ENCODE measurements around the gene AP2B1. TPM values are rescaled to one million over a fixed set of nuclear protein-coding genes. Genes with fewer than 3 reads are reported as not detected.
"Not testable (repeated sequence)": the region's sequence is repeated elsewhere in the genome, so short reads cannot be mapped to it uniquely, and the experiment has no call there.

Gene AP2B1
- total RNA-seq, 6 experiments from 2014 or later = 33.8 to 62.7 (median 40.8) TPM

GRCh38 chr17:35750526-35751395, 163.6 kb downstream of the AP2B1 start:
- Histone ChIP-seq H3K27me3 (no peaks in the 10 kb centered on the region), H3K27ac (no peak overlapping the region), H3K4me1 (peaks cover 0 to 4% (median 0%) of the 10 kb centered on the region in 4 donors), H3K36me3 (no peaks in the 10 kb centered on the region), H3K4me3 (no peak overlapping the region), H3K9me3 (no peaks in the 10 kb centered on the region)
- TF ChIP-seq POLR2A (IDR thresholded peaks at IDR 0.05) (no peak), CTCF (IDR thresholded peaks at IDR 0.05) (no peak)
- intact Hi-C loops (cut with DNase I) = no loop called here
- DNase-seq (no peak), ATAC-seq (no peak)
- WGBS (ENCODE audit: insufficient coverage, low coverage, low lambda C conversion rate, missing lambda C conversion rate) = 94% methylated on average over 3 of the region's 10 CpGs

GRCh38 chr17:35751541-35751940, 164.4 kb downstream of the AP2B1 start:
- 66% methylated on average over 3 of the region's 4 CpGs for WGBS (ENCODE audit: insufficient coverage, low coverage, low lambda C conversion rate, missing lambda C conversion rate)
- H3K36me3 ChIP-seq; ATAC-seq; H3K9me3 ChIP-seq; H3K4me3 ChIP-seq; DNase-seq; intact Hi-C loops (cut with DNase I); H3K27ac ChIP-seq; H3K27me3 ChIP-seq; H3K4me1 ChIP-seq: not testable (repeated sequence)

GRCh38 chr17:35752471-35752870, 165.3 kb downstream of the AP2B1 start:
- DNase-seq (no peak), ATAC-seq (no peak)
- intact Hi-C loops (cut with DNase I) = no loop called here
- Histone ChIP-seq H3K9me3 (no peaks in the 10 kb centered on the region), H3K27me3 (no peaks in the 10 kb centered on the region), H3K4me1 (peaks cover 0 to 4% (median 0%) of the 10 kb centered on the region in 4 donors), H3K4me3 (no peak overlapping the region), H3K36me3 (no peaks in the 10 kb centered on the region), H3K27ac (no peak overlapping the region)
- no CpG with 5 or more reads among the region's 16 CpGs for WGBS (ENCODE audit: insufficient coverage, low coverage, low lambda C conversion rate, missing lambda C conversion rate)
- no peak for TF ChIP-seq CTCF (IDR thresholded peaks at IDR 0.05)
- TF ChIP-seq POLR2A (IDR thresholded peaks at IDR 0.05) = no peak

- Histone ChIP-seq H3K4me3 (no peak within 1 kb of the TSS), H3K36me3 (no peaks in the 10 kb centered on the region), H3K9me3 (no peaks in the 10 kb centered on the region), H3K27me3 (no peaks in the 10 kb centered on the region), H3K4me1 (peaks cover 0 to 4% (median 0%) of the 10 kb centered on the region in 4 donors), H3K27ac (no peak within 1 kb of the TSS)
- intact Hi-C loops (cut with DNase I) = no loop called here
- TF ChIP-seq CTCF (IDR thresholded peaks at IDR 0.05) (no peak), POLR2A (IDR thresholded peaks at IDR 0.05) (no peak)
- ATAC-seq = no peak
- 57% methylated on average over 6 of the region's 9 CpGs for WGBS (ENCODE audit: insufficient coverage, low coverage, low lambda C conversion rate, missing lambda C conversion rate)
- no peak for DNase-seq
Observed at GRCh38 chr17:35752945-35753764, 166.0 kb downstream of the AP2B1 start, which contains the start of gene GAS2L2. GAS2L2 (minus strand) TSS chr17:35753239; CDS start chr17:35752850, 389 bp downstream.

GRCh38 chr17:35757243-35757642, 170.1 kb downstream of the AP2B1 start:
- H3K27me3 ChIP-seq = no peaks in the 10 kb centered on the region
- no peak overlapping the region for H3K27ac ChIP-seq
- ATAC-seq = no peak
- H3K4me3 ChIP-seq = no peak overlapping the region
- H3K36me3 ChIP-seq = no peaks in the 10 kb centered on the region
- no peaks in the 10 kb centered on the region for H3K4me1 ChIP-seq
- intact Hi-C loops (cut with DNase I) = no loop called here
- DNase-seq = no peak
- TF ChIP-seq POLR2A (IDR thresholded peaks at IDR 0.05) = no peak
- TF ChIP-seq CTCF (IDR thresholded peaks at IDR 0.05) = no peak
- no peaks in the 10 kb centered on the region for H3K9me3 ChIP-seq

All from right lobe of liver (tissue), 6 donors.